ENCODE data around the gene PITX2. TPM values are rescaled to one million over a fixed set of nuclear protein-coding genes. Genes with fewer than 3 reads are reported as not detected.

The PITX2 gene
- 1.1 and 1.8 TPM in 2 replicates for total RNA-seq (2014; rRNA removed; shearing (Covaris generic))
- polyA plus RNA-seq (2015; cell fraction: cytosol; rRNA removed) = 1.9 and 2.8 TPM in 2 replicates
- polyA plus RNA-seq (2015; cell fraction: nucleus; rRNA removed) = 6.4 and 7.9 TPM in 2 replicates

DNA sequence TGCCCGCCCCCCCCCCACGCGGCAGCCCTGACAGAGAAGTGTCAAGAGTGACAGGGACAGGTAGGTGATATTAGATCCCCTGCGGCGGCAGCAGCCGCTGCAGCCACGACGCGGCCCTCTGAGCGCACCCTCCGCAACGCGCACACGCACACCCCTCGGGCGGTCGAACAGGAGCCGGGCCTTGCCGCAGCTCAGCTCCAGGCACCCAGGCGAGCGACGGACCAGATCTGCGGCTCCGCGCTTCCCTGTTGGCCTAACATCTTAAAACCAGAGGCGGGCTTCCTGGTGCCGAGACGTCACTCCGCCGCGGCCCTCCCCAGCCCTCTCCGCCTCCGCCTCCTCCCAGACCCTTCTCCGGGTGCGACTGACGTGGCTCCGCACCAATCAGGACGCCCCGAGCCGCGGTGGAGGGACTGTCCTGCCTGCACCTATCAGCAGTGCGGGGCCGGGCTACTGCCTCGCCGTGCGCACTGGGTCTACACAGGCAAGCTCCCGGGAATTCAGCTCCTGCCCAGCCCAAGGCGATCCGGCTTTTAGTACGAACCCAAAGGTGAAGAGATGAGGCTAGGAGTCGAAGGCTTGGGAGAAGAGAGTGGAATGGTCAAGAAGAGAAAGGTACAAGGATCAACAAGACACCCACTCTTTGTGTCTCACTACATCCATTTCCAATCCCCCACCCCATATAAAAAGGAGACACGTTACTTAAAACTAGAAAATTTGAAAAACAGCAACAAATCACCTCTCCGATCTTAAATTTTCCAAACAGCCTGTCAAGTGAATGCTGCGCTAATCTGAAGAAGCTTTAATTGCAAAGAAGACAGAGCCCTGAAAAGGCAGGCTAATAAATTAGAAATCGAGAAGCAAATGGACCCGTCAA lies at the start of gene PITX2:
TSS of gene PITX2 (minus strand) at position 237 of the 877 bp plus-strand sequence. CDS start 617 bp downstream, outside the sequence.
- in situ Hi-C loops (cut with HindIII; ENCODE audit: low pct_unique_long_range_greater_than_20kb, low sequenced_read_pairs) = no loop called here
- peak; percentile 94 for DNase-seq (ENCODE audit: low read depth, low spot score)

DNA sequence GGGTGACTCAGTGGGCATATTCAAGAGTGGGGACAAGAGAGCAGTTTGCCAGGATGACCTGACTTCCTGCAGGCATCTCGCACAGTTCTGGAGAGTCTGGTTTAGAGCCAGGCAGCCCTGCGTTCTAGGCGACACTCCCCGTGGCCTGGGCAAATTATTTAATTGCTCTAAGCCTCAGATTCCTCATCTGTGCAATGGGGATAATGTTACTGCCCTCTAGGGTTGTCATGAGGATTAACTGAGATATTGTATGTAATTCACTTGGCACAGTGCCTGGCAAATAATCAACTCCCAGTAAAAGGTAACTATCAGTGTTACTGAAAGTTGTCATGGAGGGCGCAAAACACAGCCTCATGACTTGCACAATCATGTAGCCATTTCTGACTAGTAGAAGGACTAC lies 48.8 kb upstream of the PITX2 start:
- in situ Hi-C loops (cut with HindIII; ENCODE audit: low pct_unique_long_range_greater_than_20kb, low sequenced_read_pairs) = no loop called here
- no peak for DNase-seq (ENCODE audit: low read depth, low spot score)

DNA sequence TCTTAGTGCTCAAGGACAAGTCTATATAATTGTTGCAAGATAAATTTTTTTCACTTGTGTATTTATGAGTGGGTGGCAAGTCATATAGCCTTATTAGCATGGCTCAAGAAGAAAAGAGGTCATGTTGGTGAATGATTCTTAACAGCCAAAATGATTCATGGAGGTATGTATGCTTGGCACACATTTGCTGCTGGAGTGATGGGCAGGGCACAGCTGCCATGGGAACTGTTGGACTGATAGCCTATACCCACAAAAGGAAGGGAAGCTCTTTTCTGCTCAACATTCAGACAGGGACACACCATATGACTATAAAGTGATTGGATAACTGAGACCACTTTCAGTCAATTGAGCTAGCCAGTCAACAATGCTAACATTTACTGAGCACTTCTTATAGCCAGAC lies 46.8 kb upstream of the PITX2 start:
- in situ Hi-C loops (cut with HindIII; ENCODE audit: low pct_unique_long_range_greater_than_20kb, low sequenced_read_pairs) = no loop called here
- DNase-seq (ENCODE audit: low read depth, low spot score) = no peak

DNA sequence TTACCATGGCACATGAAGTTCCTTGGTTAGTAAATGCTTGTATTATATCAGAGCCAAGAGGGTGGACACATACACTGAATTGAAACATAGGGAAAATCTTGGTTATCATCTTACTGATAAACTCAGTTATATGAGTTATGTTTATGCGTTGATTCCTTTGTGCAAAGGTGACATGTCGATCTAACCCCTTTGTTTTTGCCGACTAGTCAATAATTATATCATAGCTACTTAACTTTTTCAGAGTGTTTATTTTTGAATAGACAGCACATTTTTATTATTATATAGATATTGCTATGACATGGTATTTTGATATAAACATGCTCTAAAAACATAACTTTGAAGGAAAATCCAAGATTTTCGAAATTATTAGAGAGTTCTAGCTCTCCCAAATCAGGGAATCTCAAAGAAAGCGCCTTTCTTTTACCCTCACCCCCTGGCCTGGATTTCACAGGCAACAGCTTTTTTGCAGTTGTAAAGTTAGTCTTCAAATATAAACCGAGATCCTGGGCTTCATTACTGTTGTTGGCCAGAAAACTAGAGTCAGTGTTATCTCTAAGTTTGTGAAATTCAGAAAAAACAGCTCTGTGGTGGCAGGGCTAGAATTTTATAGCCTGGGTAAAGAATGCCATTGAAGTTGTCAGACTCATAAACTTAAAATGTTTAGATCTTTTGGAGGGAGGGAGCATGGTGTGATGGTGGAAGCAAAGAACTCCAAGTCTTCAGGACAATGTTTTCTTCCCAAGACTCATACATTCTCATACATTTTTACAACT lies 45.8 kb upstream of the PITX2 start:
- in situ Hi-C loops (cut with HindIII; ENCODE audit: low pct_unique_long_range_greater_than_20kb, low sequenced_read_pairs) = no loop called here
- DNase-seq (ENCODE audit: low read depth, low spot score) = no peak

DNA sequence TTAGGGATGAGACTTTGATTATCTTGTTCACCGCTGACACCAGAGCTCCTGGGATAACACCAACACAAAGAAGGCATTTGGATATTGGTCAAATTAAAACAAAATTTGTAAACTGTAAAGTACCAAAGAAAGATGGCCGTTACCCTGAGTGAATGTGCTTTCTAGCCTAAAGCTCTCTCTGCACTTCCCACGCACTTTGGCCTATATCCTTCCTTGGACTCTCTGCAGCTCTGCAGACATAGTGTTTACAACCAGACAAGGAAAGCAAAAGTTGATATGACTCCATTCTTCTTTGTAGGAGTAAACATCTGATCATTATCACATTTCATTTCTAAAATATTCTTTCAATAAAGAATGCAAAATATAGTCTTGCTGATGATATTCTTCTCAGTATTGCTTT lies 44.8 kb upstream of the PITX2 start:
- DNase-seq (ENCODE audit: low read depth, low spot score) = no peak
- in situ Hi-C loops (cut with HindIII; ENCODE audit: low pct_unique_long_range_greater_than_20kb, low sequenced_read_pairs) = no loop called here

DNA sequence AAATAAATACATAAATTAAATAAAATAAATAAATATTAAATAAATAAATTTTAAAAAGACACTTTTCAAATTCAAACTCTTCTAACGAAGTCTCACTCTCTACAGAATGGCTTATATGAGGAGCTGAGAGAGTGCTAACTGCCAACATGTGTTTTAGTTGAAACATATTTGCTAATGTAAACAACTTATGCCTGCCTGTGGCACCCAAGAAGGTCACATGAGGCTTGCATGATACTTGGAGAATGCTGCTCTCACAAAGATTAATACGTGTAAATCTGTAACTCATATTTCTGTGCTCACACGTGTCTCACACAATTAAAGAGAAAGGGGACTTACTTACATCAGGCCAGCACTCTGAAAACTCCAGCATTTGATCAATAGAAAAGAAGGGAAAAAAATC lies 43.2 kb upstream of the PITX2 start:
- in situ Hi-C loops (cut with HindIII; ENCODE audit: low pct_unique_long_range_greater_than_20kb, low sequenced_read_pairs) = no loop called here
- DNase-seq (ENCODE audit: low read depth, low spot score) = no peak

DNA sequence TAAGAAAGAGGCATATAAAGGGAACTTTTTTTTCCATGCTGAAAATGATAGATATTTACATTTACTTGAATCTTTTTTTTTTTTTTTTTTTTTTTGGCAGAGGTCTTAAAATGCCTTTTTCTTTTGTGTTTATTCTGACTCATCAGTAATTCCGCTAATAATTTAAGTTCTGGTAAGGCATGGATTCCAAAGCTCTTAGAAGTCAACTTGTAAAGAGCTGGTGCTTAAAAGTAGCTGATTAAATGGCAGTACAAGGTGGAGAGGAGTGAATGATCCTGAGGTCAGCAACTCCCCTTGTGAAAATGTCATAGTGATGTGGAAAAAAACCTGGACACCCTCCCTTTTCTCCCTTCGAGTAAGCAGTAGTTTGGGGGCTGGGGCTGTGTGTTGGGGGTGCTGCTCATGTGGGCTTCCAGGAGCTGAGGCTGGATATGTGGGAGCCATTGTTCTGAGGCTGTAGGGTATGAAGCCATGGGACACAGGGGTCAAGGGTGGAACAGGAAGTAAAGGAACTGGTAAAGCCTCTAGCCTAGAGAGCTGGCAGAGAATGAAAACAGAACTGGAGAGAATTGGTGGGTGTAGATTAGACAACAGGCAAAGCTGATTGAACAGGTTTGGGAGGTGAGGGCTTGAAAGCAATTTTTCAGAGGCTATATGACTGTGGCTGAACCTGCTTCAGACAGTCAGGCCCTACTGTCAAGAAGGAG lies 41.0 kb upstream of the PITX2 start:
- in situ Hi-C loops (cut with HindIII; ENCODE audit: low pct_unique_long_range_greater_than_20kb, low sequenced_read_pairs) = no loop called here

DNA sequence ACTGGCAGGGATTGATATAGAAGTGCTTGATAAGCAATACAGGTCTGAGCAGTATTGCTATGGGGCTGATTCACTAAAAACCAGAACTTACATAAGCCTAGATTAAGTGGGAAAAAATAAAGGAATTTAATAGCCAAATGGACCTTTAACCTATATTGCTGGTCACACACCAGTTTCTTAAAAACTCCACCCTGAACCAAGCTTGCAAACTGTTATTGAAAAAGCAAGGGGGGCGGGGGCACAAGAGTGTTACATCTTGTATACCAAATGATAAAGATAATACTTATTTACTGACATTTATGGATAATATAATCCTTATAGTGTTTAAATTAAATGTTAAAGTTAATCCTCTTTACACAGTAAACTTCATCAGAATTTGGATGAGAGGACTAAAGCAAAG lies 40.3 kb upstream of the PITX2 start:
- in situ Hi-C loops (cut with HindIII; ENCODE audit: low pct_unique_long_range_greater_than_20kb, low sequenced_read_pairs) = no loop called here
- DNase-seq (ENCODE audit: low read depth, low spot score) = no peak

More for the DNA sequence above, 41.0 kb upstream of the PITX2 start:
- DNase-seq (ENCODE audit: low read depth, low spot score) = no peak

DNA sequence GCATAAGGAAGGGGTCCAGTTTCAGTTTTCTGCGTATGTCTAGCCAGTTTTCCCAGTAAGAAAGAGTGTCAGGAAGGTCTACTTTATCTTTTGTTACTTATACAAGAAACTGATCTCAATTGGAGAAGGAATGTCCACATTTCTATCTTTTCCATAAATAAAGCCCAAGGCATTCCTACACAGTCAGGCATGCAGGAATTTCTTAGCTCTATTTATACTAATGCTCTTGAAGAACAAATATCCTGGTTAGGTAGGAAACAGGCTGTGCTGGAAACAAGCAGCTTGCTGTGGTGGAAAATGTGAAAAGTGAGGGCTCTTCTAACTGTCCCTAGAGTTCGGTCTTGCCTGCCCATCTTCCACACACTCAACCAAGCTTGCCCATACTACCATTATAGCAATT lies 37.9 kb upstream of the PITX2 start:
- in situ Hi-C loops (cut with HindIII; ENCODE audit: low pct_unique_long_range_greater_than_20kb, low sequenced_read_pairs) = no loop called here
- no peak for DNase-seq (ENCODE audit: low read depth, low spot score)

DNA sequence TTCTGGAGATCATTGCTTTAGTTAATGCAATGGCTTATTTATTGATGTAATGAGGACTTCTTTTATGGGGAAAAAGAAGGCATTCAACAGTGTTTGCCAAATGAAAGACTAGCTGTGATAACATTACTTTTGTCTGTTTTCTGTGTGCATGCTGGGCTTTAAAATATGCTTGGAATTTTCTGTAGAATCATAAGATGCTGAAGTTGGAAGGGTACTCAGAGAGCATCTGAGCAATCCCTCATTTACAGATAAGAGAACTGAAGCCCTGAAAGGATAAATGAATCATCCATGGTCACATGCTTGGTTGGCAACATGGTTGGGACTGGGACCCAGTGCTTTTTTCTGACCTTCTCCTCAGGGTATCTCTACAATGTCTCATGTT lies 31.4 kb upstream of the PITX2 start:
- DNase-seq (ENCODE audit: low read depth, low spot score) = peak; percentile 2
- in situ Hi-C loops (cut with HindIII; ENCODE audit: low pct_unique_long_range_greater_than_20kb, low sequenced_read_pairs) = no loop called here

DNA sequence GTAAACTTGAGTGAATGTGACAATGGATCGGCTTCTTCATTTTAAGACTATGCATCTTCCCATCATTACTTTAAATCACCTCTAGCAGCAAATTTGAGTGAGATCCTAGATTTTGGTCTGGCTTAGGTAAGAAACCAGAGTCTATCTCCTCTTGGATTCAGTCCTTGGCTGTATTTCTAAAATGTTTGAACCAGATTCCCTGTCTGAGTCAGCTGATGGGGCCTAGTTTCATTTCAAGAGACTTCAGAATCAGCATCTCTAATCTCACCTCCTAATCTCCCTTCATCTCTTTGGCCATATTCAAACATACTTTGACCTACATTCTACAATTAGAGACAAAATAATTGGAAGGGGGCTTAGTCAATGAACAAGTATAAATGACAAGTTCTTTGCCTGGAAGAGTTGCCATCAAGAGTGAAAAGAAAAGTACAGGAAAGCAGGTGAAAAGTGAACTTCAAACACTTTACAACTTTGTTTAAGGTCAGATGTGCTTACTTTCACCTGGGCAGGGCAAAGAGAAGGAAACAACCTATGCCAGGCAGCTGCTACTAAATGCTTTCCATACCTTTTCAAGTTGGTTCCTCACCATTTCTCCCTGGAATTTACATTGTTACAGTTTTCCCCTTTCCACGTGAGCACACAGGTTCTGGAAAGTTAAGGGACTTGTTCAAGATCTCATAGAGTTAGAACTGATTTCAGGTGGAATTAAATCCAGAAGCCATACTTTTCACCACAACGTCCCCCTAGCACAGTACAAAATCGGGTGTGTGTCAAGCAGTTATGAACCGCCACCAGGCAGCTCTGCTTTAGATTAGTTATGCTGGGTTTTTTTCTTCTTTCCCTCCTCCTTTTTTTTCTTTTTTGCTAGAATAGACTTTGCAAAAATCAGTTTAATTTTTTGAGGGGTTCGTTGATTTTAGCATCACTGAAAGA lies 30.7 kb upstream of the PITX2 start:
- in situ Hi-C loops (cut with HindIII; ENCODE audit: low pct_unique_long_range_greater_than_20kb, low sequenced_read_pairs) = no loop called here
- no peak for DNase-seq (ENCODE audit: low read depth, low spot score)

DNA sequence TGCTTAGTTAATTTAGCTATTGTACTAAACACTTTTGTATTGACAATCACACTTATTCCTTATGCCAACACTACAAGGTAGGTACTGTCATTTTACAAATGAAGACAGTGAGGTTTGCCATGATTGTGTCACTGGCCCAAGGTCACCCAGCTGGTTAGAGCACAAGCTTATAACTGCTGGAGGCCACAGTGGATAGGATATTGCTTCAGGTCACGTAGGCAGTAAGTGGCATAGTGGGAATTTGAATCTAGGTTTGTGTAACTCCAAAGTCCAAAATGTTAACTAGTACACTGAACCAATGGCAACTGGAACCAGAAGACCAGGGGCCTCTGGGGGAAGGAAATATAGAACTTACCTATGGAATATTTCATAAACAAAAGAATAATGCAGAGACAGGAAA lies 21.1 kb upstream of the PITX2 start:
- no peak for DNase-seq (ENCODE audit: low read depth, low spot score)
- in situ Hi-C loops (cut with HindIII; ENCODE audit: low pct_unique_long_range_greater_than_20kb, low sequenced_read_pairs) = no loop called here

DNA sequence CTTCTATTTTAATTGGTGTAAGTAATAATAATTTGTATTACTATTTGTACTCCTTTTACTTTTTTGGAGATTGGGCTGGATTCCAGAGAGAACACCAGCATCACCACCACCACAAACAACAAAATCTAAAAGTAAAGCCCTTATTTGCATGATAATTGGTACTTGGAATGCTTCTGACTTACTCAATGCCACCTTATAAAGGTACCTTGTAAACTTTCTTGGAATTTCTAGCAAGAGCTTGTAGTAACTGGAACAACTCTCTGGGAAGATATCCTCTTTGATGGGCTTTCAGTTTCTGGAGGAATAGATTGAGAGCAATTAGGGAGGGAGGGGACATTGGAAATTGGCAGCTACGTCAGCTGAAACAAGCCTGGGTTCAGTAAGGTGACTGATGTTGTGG lies 20.2 kb upstream of the PITX2 start:
- no peak for DNase-seq (ENCODE audit: low read depth, low spot score)
- in situ Hi-C loops (cut with HindIII; ENCODE audit: low pct_unique_long_range_greater_than_20kb, low sequenced_read_pairs) = no loop called here

DNA sequence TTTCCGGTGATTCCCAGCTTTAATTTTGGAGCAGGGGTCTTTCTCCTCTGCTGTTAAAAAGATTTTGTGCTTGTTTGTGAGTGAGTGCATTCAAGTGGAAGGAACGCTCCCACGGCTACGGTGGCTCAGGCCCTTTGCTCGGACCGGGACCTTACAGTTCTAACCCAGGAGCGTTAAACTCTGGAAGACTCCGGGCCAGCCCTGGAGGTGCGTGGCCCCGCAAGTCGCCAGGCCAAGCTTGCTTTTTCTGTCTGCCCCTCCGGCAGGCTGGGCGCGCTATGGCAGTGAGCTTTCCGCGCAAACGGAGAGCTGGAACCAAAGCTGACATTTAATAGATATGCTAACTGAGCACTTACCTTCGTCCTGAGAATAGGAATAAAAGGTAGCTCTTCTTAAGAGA lies 18.3 kb upstream of the PITX2 start:
- in situ Hi-C loops (cut with HindIII; ENCODE audit: low pct_unique_long_range_greater_than_20kb, low sequenced_read_pairs) = no loop called here
- no peak for DNase-seq (ENCODE audit: low read depth, low spot score)

DNA sequence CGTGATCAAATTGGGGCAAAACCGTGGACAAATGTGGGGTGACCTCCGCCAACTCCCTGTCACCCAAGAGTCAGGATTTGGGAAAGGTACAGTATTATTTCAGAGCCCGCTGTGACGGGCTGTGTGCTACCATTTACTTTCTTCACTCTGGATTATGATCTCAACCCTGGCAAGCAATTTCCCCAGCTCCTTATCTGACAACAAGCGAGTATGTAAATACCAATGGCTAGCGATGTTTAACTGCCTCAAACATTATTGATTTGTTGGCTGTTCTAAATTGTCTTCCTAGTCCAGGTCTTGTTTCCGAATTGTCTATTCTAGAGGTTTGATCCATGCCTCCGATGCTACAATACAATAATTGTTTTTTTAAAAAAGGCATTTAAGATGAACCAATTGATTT lies 17.7 kb upstream of the PITX2 start:
- in situ Hi-C loops (cut with HindIII; ENCODE audit: low pct_unique_long_range_greater_than_20kb, low sequenced_read_pairs) = no loop called here
- DNase-seq (ENCODE audit: low read depth, low spot score) = no peak

DNA sequence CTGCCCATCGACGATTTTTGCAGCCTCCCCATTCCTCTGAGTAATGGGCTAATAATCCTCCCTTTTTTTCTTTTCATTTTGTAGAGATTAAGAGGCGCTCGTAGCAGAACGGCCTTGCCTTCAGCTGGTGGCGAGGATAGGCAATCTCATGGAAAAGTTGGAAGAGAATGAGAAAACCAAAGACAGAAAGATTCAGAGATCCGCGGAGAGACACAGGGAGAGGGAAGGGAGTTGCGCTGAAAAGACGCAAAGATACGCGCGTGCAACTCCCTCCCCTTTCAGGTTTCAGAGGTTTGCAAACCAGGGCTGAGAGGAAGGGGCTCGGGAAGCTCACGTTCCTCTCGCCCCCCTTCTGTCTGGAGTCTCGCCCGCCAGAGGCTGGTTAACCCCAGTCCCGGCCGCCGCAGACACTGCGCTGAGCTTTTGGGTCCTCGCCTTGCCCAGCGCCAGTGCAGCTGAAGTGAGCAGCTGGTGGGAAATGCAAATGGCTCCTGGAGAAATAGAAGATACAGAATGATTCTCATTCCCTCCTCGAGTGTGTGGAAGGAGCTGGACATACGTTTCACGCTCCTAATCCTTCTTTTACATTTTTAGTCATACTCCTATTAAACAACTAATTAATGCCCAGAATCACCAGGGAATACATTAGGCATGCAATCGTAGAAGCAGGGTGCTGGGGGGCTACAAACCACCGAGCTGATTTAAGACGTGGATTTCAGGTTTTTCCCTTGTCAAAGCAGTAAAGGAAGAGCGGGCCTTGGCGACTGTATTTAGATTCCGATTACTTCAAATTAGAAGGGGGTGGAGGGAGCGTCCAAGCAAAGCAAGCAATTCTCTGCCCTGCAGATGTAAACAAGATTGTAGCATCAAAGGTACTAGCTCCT lies 16.6 kb upstream of the PITX2 start:
- in situ Hi-C loops (cut with HindIII; ENCODE audit: low pct_unique_long_range_greater_than_20kb, low sequenced_read_pairs) = no loop called here
- DNase-seq (ENCODE audit: low read depth, low spot score) = no peak

Data from SK-MEL-5 (cell line).